ENCODE results near the gene RBP3. TPM values are rescaled to one million over a fixed set of nuclear protein-coding genes. Genes with fewer than 3 reads are reported as not detected.
A peak's percentile ranks its signal among the peaks of the same experiment; 100 is the strongest.

RBP3 gene
- total RNA-seq, 1 donor from 2014 or later: not detected

DNA sequence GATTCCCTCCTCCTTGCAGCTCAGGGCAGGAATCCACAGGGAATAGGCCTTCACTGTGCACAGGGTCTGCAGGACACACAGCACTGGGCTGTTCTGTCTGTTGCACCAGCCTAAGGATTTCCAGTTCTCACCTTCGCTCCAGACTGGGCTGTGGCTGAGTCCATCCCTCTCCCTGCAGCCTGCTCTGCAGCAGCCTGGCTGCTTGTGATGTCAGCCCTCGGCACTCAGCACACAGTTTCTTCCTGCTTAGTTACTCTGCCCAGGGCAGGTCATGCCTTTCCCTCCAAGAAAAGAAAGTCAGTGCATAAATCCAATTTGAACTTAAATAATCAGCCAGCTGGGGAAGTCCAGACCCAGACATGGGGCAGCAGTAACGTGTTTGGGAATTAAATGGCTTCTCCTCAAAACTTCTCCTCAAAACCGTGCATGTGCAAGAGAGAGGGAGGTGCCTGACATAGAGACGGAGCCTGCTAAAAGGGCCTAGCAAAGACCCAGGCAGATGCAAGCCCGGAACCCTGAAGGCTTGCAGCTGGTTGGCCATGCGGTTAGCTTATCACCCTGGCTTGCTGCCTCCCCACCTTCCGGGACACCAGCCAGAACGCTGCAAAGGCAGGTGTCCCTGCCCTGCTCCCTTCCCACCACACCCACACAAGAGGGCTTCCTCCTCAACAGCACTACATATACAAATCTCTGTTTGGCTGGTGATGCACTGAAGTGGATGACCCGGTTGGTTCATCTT is 36.8 kb upstream of the RBP3 start:
- Mint-ChIP-seq H3K27me3 (peaks cover 2% of the 10 kb centered on the region), H3K4me3 (peak overlapping the region; percentile 39), H3K36me3 (ENCODE audit: low read depth) (no peaks in the 10 kb centered on the region), H3K4me1 (peaks cover 13% of the 10 kb centered on the region), H3K9me3 (no peaks in the 10 kb centered on the region), H3K27ac (no peak overlapping the region)
- DNase-seq: peak; percentile 81
- intact Hi-C loops (cut with micrococcal nuclease): loop anchor here (5.0 kb wide), 1 partner anchor 129 kb away; no protein-coding TSS in a partner anchor

DNA sequence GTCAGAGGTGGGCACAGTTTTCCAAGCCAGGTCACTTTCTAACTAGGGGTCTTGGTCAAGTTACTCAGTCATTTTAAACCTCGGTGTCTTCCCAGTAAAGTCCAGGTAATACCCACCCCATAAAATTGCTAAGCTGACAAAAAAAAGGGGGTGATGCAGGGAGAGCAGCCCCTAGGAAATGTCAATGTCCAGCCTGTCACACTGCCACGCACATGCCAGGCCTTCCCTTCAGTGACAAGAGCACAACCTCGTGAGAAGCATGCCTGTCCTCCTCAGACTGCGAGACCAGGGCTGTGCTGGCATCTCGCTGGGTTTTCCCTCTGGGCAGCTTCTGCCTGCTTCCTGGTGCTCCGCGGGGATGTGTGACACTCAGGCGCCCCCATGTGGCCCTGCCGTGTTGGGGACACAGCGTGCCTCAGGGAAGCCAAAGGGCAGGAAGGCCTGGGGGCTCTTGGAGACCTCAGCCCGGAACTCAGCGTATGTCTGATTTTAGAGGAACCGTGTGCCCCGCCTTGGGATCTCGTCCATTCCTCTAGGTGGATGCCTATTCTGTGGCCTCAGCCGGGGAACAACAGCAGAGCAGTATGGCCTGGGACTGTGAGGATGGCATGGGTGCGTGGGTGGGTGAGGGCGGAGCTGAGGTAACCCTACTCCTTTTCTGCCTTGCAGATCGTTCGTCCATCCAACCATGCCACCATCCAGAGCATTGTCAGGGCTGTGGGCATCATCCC is 36.1 kb upstream of the RBP3 start:
- Mint-ChIP-seq H3K4me1 (peaks cover 13% of the 10 kb centered on the region), H3K27ac (peak overlapping the region; percentile 48), H3K9me3 (no peaks in the 10 kb centered on the region)

GRCh38 chr10:47312663-47312995 is 35.5 kb upstream of the RBP3 start:
- Mint-ChIP-seq H3K4me3 (no peak overlapping the region), H3K27me3 (no peaks in the 10 kb centered on the region), H3K27ac (no peak overlapping the region), H3K9me3 (no peaks in the 10 kb centered on the region), H3K36me3 (ENCODE audit: low read depth) (no peaks in the 10 kb centered on the region), H3K4me1 (peaks cover 13% of the 10 kb centered on the region)
- no peak for DNase-seq
- intact Hi-C loops (cut with micrococcal nuclease): loop anchor here (1.0 to 5.0 kb wide), 3 partner anchors 130 to 288 kb away; no protein-coding TSS in a partner anchor

More for the DNA sequence above, 36.1 kb upstream of the RBP3 start:
- Mint-ChIP-seq H3K4me3 (peak overlapping the region; percentile 39), H3K27me3 (peaks cover under 1% of the 10 kb centered on the region), H3K36me3 (ENCODE audit: low read depth) (no peaks in the 10 kb centered on the region)
- peak; percentile 94 for DNase-seq
- intact Hi-C loops (cut with micrococcal nuclease): loop anchor here (1.0 to 5.0 kb wide), 3 partner anchors 130 to 288 kb away; no protein-coding TSS in a partner anchor

DNA sequence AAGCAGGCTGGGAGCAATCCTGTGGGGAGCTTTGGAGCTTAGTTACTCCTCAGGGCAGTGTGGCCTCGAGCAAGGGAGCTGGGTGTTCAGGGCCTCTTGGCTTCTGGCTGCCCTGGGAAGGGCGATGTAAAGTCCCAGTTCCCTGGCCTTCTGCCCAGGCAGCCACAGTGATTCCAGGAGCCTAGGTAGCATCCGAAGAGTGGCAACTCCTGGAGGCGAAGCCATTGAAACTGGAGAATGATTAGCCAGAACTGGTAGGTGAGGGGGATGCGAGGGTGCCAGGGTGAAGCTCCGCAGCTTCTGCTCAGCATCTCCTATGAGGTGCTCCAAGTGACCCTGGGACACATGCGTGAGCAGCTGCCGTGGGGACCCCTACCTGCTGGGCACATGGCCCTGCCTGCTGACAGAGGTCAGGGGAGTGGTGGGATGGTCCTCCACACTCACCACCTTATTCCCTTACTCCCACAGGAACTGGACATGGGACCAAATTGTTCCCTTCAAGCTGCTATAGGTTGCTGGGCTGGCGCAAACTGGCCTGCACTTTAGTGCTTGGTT is 33.7 kb upstream of the RBP3 start:
- intact Hi-C loops (cut with micrococcal nuclease): loop anchor here (5.0 kb wide), 1 partner anchor 132 kb away; no protein-coding TSS in a partner anchor
- Mint-ChIP-seq H3K4me3 (no peak overlapping the region), H3K36me3 (ENCODE audit: low read depth) (no peaks in the 10 kb centered on the region), H3K27me3 (no peaks in the 10 kb centered on the region), H3K4me1 (peaks cover 13% of the 10 kb centered on the region), H3K27ac (no peak overlapping the region), H3K9me3 (no peaks in the 10 kb centered on the region)
- DNase-seq: no peak

GRCh38 chr10:47315421-47315820 is 32.7 kb upstream of the RBP3 start:
- DNase-seq: no peak
- intact Hi-C loops (cut with micrococcal nuclease): no loop called here
- no peaks in the 10 kb centered on the region for H3K36me3 Mint-ChIP-seq (ENCODE audit: low read depth)
- peaks cover 13% of the 10 kb centered on the region for H3K4me1 Mint-ChIP-seq
- no peak overlapping the region for H3K27ac Mint-ChIP-seq
- H3K27me3 Mint-ChIP-seq: no peaks in the 10 kb centered on the region
- H3K4me3 Mint-ChIP-seq: no peak overlapping the region
- no peaks in the 10 kb centered on the region for H3K9me3 Mint-ChIP-seq

- Mint-ChIP-seq H3K9me3 (no peaks in the 10 kb centered on the region), H3K27me3 (no peaks in the 10 kb centered on the region), H3K36me3 (ENCODE audit: low read depth) (no peaks in the 10 kb centered on the region), H3K4me3 (no peak overlapping the region), H3K4me1 (peaks cover 10% of the 10 kb centered on the region), H3K27ac (no peak overlapping the region)
- intact Hi-C loops (cut with micrococcal nuclease): no loop called here
- DNase-seq: no peak
Observed at GRCh38 chr10:47316131-47316530, 32.0 kb upstream of the RBP3 start.

- H3K27me3 Mint-ChIP-seq: no peaks in the 10 kb centered on the region
- no peaks in the 10 kb centered on the region for H3K9me3 Mint-ChIP-seq
- no peaks in the 10 kb centered on the region for H3K36me3 Mint-ChIP-seq (ENCODE audit: low read depth)
- no peak overlapping the region for H3K4me3 Mint-ChIP-seq
- intact Hi-C loops (cut with micrococcal nuclease): no loop called here
- no peaks in the 10 kb centered on the region for H3K4me1 Mint-ChIP-seq
- no peak for DNase-seq
- no peak overlapping the region for H3K27ac Mint-ChIP-seq
Observed at GRCh38 chr10:47317251-47317650, 30.9 kb upstream of the RBP3 start.

DNA sequence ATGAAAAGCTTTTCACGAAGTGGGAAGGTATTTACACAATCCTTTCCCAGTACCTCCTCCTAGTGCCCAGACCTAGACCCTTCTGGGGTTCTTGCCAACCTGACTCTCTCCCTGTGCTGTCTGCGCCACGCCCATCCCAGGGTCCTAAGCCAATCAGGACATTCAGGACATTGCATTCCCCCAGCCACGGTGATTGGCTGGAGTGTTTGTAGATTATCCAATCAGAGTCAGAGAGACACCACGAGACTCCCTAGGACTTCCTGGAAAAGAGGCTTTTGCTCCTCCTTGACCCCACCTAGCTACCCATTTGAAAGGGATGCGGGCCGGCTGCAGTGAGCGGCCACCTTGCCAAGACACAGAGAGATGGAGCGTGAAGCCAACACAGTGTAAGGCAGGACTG is 29.5 kb upstream of the RBP3 start:
- Mint-ChIP-seq H3K27me3 (no peaks in the 10 kb centered on the region), H3K9me3 (no peaks in the 10 kb centered on the region), H3K4me1 (no peaks in the 10 kb centered on the region), H3K36me3 (ENCODE audit: low read depth) (no peaks in the 10 kb centered on the region), H3K27ac (no peak overlapping the region), H3K4me3 (no peak overlapping the region)
- intact Hi-C loops (cut with micrococcal nuclease): no loop called here
- no peak for DNase-seq

DNA sequence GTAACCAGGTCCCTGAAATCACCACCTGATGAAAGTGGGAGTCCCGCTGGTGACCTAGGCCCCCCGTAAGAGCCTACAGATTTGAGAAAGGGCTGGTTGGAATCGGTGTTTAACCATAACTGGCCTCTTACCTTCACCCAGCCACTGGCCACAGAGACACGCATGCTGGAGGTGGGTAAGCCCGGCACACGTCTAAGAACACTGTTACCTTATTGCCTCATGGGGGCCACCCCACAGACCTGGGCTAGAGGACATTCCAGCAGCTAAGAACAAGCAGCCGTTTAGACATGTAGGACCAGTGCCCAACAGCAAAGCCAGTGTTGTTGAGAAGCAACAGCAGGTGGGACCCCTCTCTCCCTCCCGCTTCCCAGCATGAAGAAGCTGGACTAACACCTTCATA is 28.4 kb upstream of the RBP3 start:
- H3K27ac Mint-ChIP-seq: no peak overlapping the region
- no peaks in the 10 kb centered on the region for H3K4me1 Mint-ChIP-seq
- H3K4me3 Mint-ChIP-seq: no peak overlapping the region
- intact Hi-C loops (cut with micrococcal nuclease): no loop called here
- H3K9me3 Mint-ChIP-seq: no peaks in the 10 kb centered on the region
- DNase-seq: no peak
- H3K36me3 Mint-ChIP-seq (ENCODE audit: low read depth): no peaks in the 10 kb centered on the region
- H3K27me3 Mint-ChIP-seq: no peaks in the 10 kb centered on the region

GRCh38 chr10:47320812-47321211 is 27.4 kb upstream of the RBP3 start:
- Mint-ChIP-seq H3K27ac (no peak overlapping the region), H3K4me3 (no peak overlapping the region), H3K9me3 (no peaks in the 10 kb centered on the region), H3K36me3 (ENCODE audit: low read depth) (no peaks in the 10 kb centered on the region), H3K27me3 (no peaks in the 10 kb centered on the region), H3K4me1 (no peaks in the 10 kb centered on the region)
- intact Hi-C loops (cut with micrococcal nuclease): no loop called here
- no peak for DNase-seq

DNA sequence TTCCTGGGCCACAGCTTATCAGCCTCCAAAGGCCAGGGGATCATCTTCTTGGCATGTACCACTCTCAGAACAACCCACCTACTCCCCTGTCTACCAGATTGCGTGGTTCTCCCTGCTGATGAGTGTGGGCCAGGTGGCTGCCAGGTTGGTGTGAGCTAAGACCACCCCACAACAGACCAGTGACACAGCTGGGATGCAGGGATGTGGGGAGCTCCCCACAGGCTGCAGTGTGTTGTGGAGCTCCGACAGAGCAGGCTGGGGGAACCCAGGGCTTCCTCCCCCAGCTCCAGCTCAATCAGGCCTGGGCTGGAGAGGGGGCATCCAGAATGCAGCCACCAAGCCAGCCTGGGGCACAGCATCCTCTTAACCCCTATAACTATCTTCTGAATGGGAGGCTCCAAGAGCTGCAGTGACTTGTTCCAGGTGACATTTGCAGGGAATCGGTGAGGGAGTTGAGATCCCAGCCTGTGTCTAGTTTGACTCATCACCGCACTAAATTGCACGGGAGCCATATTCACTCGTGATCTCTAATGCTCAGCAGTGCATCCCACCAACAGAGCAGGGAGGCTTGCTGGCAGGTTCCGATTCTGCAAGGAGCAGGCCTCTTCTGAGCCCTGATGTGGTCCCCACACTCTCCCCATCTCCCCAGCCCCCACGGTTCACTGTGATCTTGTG is 26.5 kb upstream of the RBP3 start:
- Mint-ChIP-seq H3K27ac (no peak overlapping the region), H3K36me3 (ENCODE audit: low read depth) (no peaks in the 10 kb centered on the region), H3K4me3 (no peak overlapping the region), H3K4me1 (no peaks in the 10 kb centered on the region), H3K9me3 (no peaks in the 10 kb centered on the region), H3K27me3 (no peaks in the 10 kb centered on the region)
- no peak for DNase-seq
- intact Hi-C loops (cut with micrococcal nuclease): no loop called here

DNA sequence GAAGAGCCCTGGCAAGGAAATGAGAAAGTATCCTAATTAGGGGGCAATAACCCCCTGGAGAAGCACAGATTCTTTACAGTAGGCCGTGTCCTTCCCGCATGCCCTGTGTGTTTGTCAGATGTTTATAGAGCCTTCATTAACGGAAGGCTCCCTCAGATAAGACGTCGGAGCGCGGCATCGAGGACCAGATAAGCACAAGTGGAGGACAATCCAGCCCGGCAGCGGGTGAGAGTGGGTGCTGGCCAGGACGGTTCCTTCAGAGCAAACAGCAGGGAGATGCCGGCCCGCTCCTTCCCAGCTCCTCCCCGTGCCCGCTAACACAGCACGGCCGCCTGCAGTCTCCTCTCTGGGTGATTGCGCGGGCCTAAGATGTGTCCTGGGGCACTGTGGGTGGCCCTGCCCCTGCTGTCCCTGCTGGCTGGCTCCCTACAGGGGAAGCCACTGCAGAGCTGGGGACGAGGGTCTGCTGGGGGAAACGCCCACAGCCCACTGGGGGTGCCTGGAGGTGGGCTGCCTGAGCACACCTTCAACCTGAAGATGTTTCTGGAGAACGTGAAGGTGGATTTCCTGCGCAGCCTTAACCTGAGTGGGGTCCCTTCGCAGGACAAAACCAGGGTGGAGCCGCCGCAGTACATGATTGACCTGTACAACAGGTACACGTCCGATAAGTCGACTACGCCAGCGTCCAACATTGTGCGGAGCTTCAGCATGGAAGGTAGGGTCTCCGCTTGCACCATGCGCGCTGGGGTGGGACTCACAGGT is 25.7 kb upstream of the RBP3 start, which contains the start of gene GDF2:
Gene GDF2, plus strand, starts transcription at position 155 of the 762 bp plus-strand sequence. Its CDS starts 215 bp downstream, at position 370.
- Mint-ChIP-seq H3K27me3 (no peaks in the 10 kb centered on the region), H3K27ac (no peak within 1 kb of the TSS), H3K4me1 (no peaks in the 10 kb centered on the region), H3K36me3 (ENCODE audit: low read depth) (no peaks in the 10 kb centered on the region), H3K9me3 (peaks cover 1% of the 10 kb centered on the region), H3K4me3 (no peak within 1 kb of the TSS)
- no peak for DNase-seq
- intact Hi-C loops (cut with micrococcal nuclease): no loop called here

- Mint-ChIP-seq H3K4me1 (no peaks in the 10 kb centered on the region), H3K27me3 (no peaks in the 10 kb centered on the region), H3K27ac (no peak overlapping the region), H3K36me3 (ENCODE audit: low read depth) (no peaks in the 10 kb centered on the region), H3K4me3 (no peak overlapping the region), H3K9me3 (peaks cover 7% of the 10 kb centered on the region)
- DNase-seq: no peak
- intact Hi-C loops (cut with micrococcal nuclease): no loop called here
Observed at GRCh38 chr10:47323087-47323486, 25.1 kb upstream of the RBP3 start.
